B cell (primary cell): ENCODE results near the gene BMAL2. TPM values are rescaled to one million over a fixed set of nuclear protein-coding genes. Genes with fewer than 3 reads are reported as not detected.

Experiments
- ATAC-seq: fragments of 200-7000 bp; cut with Tn5 transposase; one replicate; pipeline ENCODE4 v1.10.0; 2021; ENCODE audit warnings: low read depth, mild to moderate bottlenecking, moderate number of reproducible peaks, moderate library complexity
- CTCF ChIA-PET: fragments of 350-600 bp; sonication (Branson Sonifier 250); formaldehyde crosslinking; loops from one replicate; lab custom pipeline; 2021; ENCODE audit warnings: antibody characterized with exemption, inconsistent platforms; lab: Charles Lee
- POLR2A ChIA-PET: fragments of 350-600 bp; sonication (Branson Sonifier 250); formaldehyde crosslinking; loops from one replicate; lab custom pipeline; 2021; ENCODE audit warnings: antibody characterized with exemption; lab: Charles Lee
- DNase-seq: peaks from one replicate; pipeline ENCODE4 v3.0.0; 2013
- H2AFZ ChIP-seq: 2 replicates; pipeline ENCODE4 v1.6.1; 2012; ENCODE audit warnings: mild to moderate bottlenecking, low read depth, low read length; ENCODE audit not compliant: insufficient read depth, poor library complexity, severe bottlenecking
- H3K27ac ChIP-seq, 2 donors: 1 replicate in 1 of 2; 2 replicates in 1 of 2; pipeline ENCODE4 v1.5.1; 2012 to 2013; ENCODE audit warnings: low read length in 2 of 2, mild to moderate bottlenecking in 2 of 2, moderate library complexity in 1 of 2
- H3K27me3 ChIP-seq, 4 experiments: fragments of 200-600 bp in 1 of 4; sonication (generic) in 1 of 4; replicated peaks in 1 of 4; 1 replicate in 2 of 4; 2 replicates in 2 of 4; pipeline versions ENCODE4 v1.6.1 to v1.7.0; 2013 to 2016; ENCODE audit warnings: low read length in 3 of 4, mild to moderate bottlenecking in 2 of 4, mixed read lengths in 1 of 4, moderate library complexity in 1 of 4; ENCODE audit not compliant: insufficient read depth in 4 of 4, control insufficient read depth in 3 of 4; ENCODE audit errors: control extremely low read depth in 1 of 4
- H3K36me3 ChIP-seq, 2 experiments: replicated peaks in 1 of 2; 1 replicate in 1 of 2; 2 replicates in 1 of 2; pipeline versions ENCODE4 v1.6.1 to v1.7.1; 2013; ENCODE audit warnings: low read length in 1 of 2; ENCODE audit not compliant: insufficient read depth in 2 of 2, control insufficient read depth in 1 of 2; ENCODE audit errors: control extremely low read depth in 1 of 2, extremely low read depth in 1 of 2
- H3K4me1 ChIP-seq, 2 donors: fragments of 200-600 bp in 1 of 2; sonication (generic) in 1 of 2; 1 replicate in 1 of 2; 2 replicates in 1 of 2; pipeline versions ENCODE4 v1.5.1 to v1.6.1; 2013 to 2017; ENCODE audit warnings: low read length in 2 of 2; ENCODE audit not compliant: control insufficient read depth in 2 of 2, insufficient read depth in 2 of 2
- H3K4me2 ChIP-seq: replicated peaks from 2 replicates; pipeline ENCODE3; 2012; ENCODE audit warnings: mild to moderate bottlenecking, low read depth, low read length; ENCODE audit not compliant: poor library complexity, severe bottlenecking
- H3K4me3 ChIP-seq, 5 experiments: fragments of 200-600 bp in 1 of 5; sonication (generic) in 1 of 5; 1 replicate in 3 of 5; 2 replicates in 2 of 5; pipeline versions ENCODE4 v1.5.1 to v1.7.0; 2011 to 2016; ENCODE audit warnings: low read length in 4 of 5, mild to moderate bottlenecking in 4 of 5, low read depth in 2 of 5, control low read depth in 1 of 5, moderate library complexity in 1 of 5; ENCODE audit not compliant: insufficient read depth in 1 of 5; ENCODE audit errors: control extremely low read depth in 1 of 5, extremely low read depth in 1 of 5
- H3K79me2 ChIP-seq: fragments of 200-600 bp; sonication (generic); one replicate; pipeline ENCODE4 v1.6.0; 2016; ENCODE audit warnings: low read length; ENCODE audit not compliant: control insufficient read depth, insufficient read depth
- H3K9ac ChIP-seq: fragments of 200-600 bp; sonication (generic); 2 replicates; pipeline ENCODE4 v1.6.1; 2017; ENCODE audit warnings: mild to moderate bottlenecking, low read length, moderate library complexity
- H3K9me3 ChIP-seq, 3 donors: one replicate each; pipeline versions ENCODE4 v1.6.1 to v1.7.1; 2013; ENCODE audit warnings: low read length in 2 of 3; ENCODE audit not compliant: control insufficient read depth in 2 of 3, insufficient read depth in 1 of 3; ENCODE audit errors: control extremely low read depth in 1 of 3
- H4K20me1 ChIP-seq: 2 replicates; pipeline ENCODE4 v1.6.0; 2012; ENCODE audit warnings: mild to moderate bottlenecking, low read length; ENCODE audit not compliant: insufficient read depth, control insufficient read depth, poor library complexity, severe bottlenecking
- H3K27ac Mint-ChIP-seq: one replicate; pipeline ENCODE4 v1.8.0; 2021; ENCODE audit warnings: mixed read lengths
- H3K27me3 Mint-ChIP-seq: one replicate; pipeline ENCODE4 v1.8.0; 2021; ENCODE audit warnings: mixed read lengths
- H3K4me1 Mint-ChIP-seq: one replicate; pipeline ENCODE4 v1.8.0; 2021; ENCODE audit warnings: mixed read lengths
- H3K4me3 Mint-ChIP-seq: one replicate; pipeline ENCODE4 v1.8.0; 2021; ENCODE audit warnings: mixed read lengths
- H3K9me3 Mint-ChIP-seq: one replicate; pipeline ENCODE4 v1.8.0; 2022; ENCODE audit warnings: mixed read lengths; ENCODE audit not compliant: insufficient read depth
- CTCF ChIP-seq: fragments of 200-600 bp; IDR thresholded peaks from one replicate; pipeline ENCODE4 v1.8.0; 2022; ENCODE audit warnings: antibody characterized with exemption, mild to moderate bottlenecking
- EZH2 ChIP-seq: IDR thresholded peaks from 2 replicates; pipeline ENCODE4 v1.6.1; 2012; ENCODE audit warnings: borderline replicate concordance, low read depth, mild to moderate bottlenecking, moderate library complexity, low read length; ENCODE audit not compliant: insufficient read depth, poor library complexity, severe bottlenecking
- WGBS: methylation state at CpG from one replicate; pipeline ENCODE4 v1.1.5; 2013; ENCODE audit warnings: missing lambda C conversion rate; ENCODE audit not compliant: insufficient coverage; 5-methylcytosine and 5-hydroxymethylcytosine counted together
- intact Hi-C: fragments of 100-400 bp; cut with micrococcal nuclease; formaldehyde crosslinking; loops from one replicate; pipeline ENCODE4 v1.10.0; 2022
- polyA plus RNA-seq: library from polyadenylated mRNA; depleted of rRNA; stranded (reverse); fragments of >200 nt; gene quantifications from 2 replicates; pipeline ENCODE4 v1.2.3, GENCODE V29; 2012
- total RNA-seq, 2 donors: library from RNA; stranded (reverse); fragments of 120-200 nt in 1 of 2; gene quantifications; 1 replicate in 1 of 2; 2 replicates in 1 of 2; pipeline versions ENCODE4 v1.2.3 to v1.2.4, GENCODE V29; 2013 to 2022

Gene BMAL2
- total and polyA plus RNA-seq, 2 donors (not counting 1 experiment from before 2014, with no cell fraction given): 0.30 to 2.8 TPM

- Mint-ChIP-seq H3K4me1 (peaks cover 26% of the 10 kb centered on the region), H3K4me3 (peak overlapping the region; percentile 96), H3K27ac (peak overlapping the region; percentile 74), H3K27me3 (peaks cover 29% of the 10 kb centered on the region), H3K9me3 (no peaks in the 10 kb centered on the region)
- no peaks in the 10 kb centered on the region for H3K9me3 ChIP-seq
- TF ChIP-seq CTCF: no peak
- TF ChIP-seq EZH2: no peak
- peaks cover 13 to 14% of the 10 kb centered on the region in 2 donors for H3K4me1 ChIP-seq
- no peaks in the 10 kb centered on the region for H3K36me3 ChIP-seq
- ChIA-PET CTCF (interaction anchor here (0.9 kb wide), 1 partner anchor 27 kb away, joined by 3 read pairs; no protein-coding TSS in a partner anchor), POLR2A (no interaction called here)
- H4K20me1 ChIP-seq: no peaks in the 10 kb centered on the region
- ATAC-seq (peak; percentile 61), DNase-seq (peak; percentile 71)
- peak overlapping the region; percentile 61 for H3K9ac ChIP-seq
- H2AFZ ChIP-seq: peak overlapping the region; percentile 83
- H3K27ac ChIP-seq: peak overlapping the region in 1 of 2 donors; percentile 20
- intact Hi-C loops: no loop called here
- peak overlapping the region; percentile 88 for H3K4me2 ChIP-seq
- H3K27me3 ChIP-seq: peaks cover 0 to 24% (median 20%) of the 10 kb centered on the region in 4 experiments
- WGBS: under 1% methylated on average over 35 of the region's 40 CpGs
- H3K79me2 ChIP-seq: no peaks in the 10 kb centered on the region
- peak overlapping the region; percentile 45 to 66 (median 60) for H3K4me3 ChIP-seq
Measured at GRCh38 chr12:27333403-27334009, 870 bp downstream of the BMAL2 start.

GRCh38 chr12:27334042-27334720 lies 1.5 kb downstream of the BMAL2 start:
- ATAC-seq (no peak), DNase-seq (peak; percentile 17)
- peak overlapping the region; percentile 83 for H2AFZ ChIP-seq
- peaks cover 29% of the 10 kb centered on the region for H3K27me3 Mint-ChIP-seq
- H3K9me3 ChIP-seq: no peaks in the 10 kb centered on the region
- ChIA-PET CTCF (no interaction called here), POLR2A (no interaction called here)
- H4K20me1 ChIP-seq: no peaks in the 10 kb centered on the region
- H3K27ac Mint-ChIP-seq: no peak overlapping the region
- H3K27ac ChIP-seq: no peak overlapping the region
- peaks cover 13 to 14% of the 10 kb centered on the region in 2 donors for H3K4me1 ChIP-seq
- H3K79me2 ChIP-seq: no peaks in the 10 kb centered on the region
- H3K36me3 ChIP-seq: no peaks in the 10 kb centered on the region
- H3K9ac ChIP-seq: peak overlapping the region; percentile 61
- peaks cover 0 to 24% (median 20%) of the 10 kb centered on the region in 4 experiments for H3K27me3 ChIP-seq
- TF ChIP-seq EZH2 (no peak), CTCF (no peak)
- peaks cover 26% of the 10 kb centered on the region for H3K4me1 Mint-ChIP-seq
- intact Hi-C loops: no loop called here
- peak overlapping the region in 4 of 5 experiments; percentile 45 to 66 (median 56) for H3K4me3 ChIP-seq
- WGBS: 72% methylated on average over 4 of the region's 7 CpGs
- peak overlapping the region; percentile 88 for H3K4me2 ChIP-seq
- no peaks in the 10 kb centered on the region for H3K9me3 Mint-ChIP-seq
- H3K4me3 Mint-ChIP-seq: peak overlapping the region; percentile 96
